Midbrain (tissue), 1 donor: ENCODE measurements around the gene CACNA2D3.
"Not testable (repeated sequence)": the region's sequence is repeated elsewhere in the genome, so short reads cannot be mapped to it uniquely, and the experiment has no call there.

Experiments
- DNase-seq: peaks from one replicate; lab custom pipeline; 2025; lab: John Stamatoyannopoulos, UW

The CACNA2D3 gene

GRCh38 chr3:54631516-54632325 lies 509.4 kb downstream of the CACNA2D3 start:
- no peak for DNase-seq

DNA sequence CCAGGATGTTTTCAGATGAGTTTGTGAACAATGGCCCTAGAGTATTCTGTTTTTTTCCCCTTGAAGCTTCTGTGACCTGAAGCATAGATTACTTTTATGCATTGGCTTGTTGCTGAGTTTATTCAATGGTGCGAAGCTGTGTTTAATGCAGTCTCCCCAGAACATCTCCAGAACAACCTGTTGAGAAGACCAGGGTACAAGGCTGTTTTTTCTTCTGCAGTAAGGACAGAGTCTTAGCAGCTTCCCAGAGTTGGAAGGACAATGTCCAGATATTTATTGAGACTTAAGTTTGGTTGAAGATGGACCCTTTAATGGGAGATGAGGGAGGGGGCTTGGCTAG lies 509.9 kb downstream of the CACNA2D3 start:
- no peak for DNase-seq

DNA sequence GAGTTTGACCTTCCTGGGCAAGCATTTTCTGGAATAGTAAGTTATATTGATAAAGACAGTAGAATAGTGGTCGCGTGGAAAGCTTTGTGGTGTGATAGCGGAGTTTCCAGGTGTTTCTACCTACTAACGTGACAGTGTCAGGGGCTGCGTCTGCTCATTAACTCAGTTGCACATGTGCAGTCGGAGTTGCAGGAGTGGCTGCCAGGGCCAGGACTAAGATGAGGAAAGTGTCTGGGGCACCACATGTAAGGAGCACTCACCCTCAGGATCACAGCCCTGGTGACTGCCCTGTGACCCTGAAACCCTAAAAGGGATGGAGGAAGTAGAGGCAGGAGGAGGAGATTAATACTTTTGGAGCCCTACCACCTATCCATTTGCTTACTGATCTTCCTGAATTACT lies 510.5 kb downstream of the CACNA2D3 start:
- no peak for DNase-seq

DNA sequence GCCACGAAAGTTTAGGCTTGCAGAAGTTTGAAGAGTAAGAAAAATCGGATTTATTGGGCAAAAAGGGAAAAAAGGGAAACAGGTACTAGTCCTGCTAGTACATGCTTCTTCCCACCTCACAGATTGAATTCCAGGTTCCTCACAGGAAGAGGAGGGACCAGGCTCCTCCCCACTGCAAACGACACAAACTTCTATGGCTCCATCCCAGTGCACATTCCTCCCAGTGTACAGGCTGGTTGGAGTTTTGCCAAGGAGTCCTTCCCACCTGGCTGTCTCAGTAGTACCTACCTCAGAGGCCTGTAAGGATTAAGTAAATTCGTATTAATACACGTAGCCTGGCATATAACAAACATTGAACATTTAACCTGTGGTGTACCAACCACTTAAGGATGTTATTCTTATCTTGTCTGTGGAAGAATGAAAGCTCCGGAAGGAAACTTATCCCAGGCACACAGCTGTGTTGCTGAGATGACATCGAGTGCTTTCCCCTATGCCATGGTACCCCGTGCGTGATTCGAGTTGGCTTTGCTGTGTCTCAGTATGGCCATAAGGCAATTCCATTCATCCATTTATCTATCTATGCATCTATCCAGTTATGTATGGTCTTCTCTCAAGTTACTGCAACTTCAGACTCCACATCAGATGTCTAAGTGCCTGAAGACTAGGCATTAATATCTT lies 511.2 kb downstream of the CACNA2D3 start:
- DNase-seq: no peak

DNA sequence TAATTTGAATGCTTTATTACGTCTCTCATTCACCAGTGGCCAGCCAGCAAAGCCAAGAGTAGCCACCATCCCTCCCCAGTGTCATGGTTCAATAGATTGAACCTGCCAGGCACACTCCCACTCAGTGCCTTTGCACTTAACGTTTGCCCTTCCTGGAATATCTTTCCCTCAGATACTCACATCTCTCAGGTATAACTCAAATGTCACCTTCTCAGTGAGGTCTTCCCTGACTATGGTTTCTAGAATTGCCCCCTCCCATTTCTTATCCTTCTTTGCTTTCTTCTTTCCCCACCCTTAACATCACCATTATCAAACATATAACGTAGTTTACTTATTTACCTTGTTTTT lies 511.7 kb downstream of the CACNA2D3 start:
- DNase-seq: no peak

DNA sequence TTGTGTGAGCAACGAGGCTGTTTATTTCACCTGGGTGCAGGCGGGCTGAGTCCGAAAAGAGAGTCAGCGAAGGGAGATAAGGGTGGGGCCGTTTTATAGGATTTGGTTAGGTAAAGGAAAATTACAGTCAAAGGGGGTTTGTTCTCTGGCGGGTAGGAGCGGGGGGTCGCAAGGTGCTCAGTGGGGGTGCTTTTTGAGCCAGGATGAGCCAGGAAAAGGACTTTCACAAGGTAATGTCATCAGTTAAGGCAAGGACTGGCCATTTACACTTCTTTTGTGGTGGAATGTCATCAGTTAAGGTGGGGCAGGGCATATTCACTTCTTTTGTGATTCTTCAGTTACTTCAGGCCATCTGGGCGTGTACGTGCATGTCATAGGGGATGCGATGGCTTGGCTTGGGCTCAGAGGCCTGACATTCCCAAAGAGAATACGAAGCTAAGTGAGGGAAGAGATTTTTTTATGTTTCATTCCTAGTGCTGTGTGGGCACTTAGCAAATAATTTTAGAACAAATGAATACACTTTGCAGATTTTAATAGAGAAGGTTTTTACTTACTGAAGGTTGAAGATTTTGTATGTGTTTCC lies 517.5 kb downstream of the CACNA2D3 start:
- not testable (repeated sequence) for DNase-seq

DNA sequence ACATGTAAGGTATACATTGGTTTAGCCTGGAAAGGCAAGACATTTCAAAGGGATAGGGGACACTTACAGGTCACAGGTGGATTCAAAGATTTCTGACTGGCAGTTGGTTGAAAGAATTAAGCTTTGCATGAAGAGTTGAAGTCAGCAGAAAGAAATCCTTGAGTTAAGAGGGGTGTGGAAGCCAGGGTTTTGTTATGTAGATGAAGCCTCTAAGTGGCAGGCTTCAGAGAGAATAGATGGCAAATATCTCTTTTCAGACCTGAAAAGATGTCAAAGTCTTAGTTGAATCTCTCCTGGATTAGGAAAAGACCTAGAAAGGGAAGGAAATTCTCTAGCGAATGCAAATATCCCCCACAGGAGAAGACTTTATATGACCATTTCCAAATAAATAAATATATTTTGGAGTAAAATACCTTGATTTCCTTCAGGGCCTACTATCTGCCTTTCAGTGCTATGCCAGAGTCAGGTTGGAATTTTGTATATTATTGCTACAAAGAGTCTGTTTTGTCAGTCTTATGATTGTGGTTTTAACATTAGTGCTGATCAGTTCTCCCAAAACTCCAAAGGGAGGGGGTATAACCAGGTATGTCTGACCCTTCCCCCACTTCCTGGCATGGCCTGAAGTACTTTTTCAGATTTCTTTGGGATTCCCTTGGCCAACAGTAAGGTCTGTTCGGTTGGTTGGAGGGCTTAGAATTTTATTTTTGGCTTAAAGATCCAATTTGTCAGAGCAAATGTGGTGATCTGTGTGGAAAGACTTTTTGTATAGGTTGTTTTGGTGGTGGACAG lies 519.1 kb downstream of the CACNA2D3 start:
- DNase-seq: no peak

DNA sequence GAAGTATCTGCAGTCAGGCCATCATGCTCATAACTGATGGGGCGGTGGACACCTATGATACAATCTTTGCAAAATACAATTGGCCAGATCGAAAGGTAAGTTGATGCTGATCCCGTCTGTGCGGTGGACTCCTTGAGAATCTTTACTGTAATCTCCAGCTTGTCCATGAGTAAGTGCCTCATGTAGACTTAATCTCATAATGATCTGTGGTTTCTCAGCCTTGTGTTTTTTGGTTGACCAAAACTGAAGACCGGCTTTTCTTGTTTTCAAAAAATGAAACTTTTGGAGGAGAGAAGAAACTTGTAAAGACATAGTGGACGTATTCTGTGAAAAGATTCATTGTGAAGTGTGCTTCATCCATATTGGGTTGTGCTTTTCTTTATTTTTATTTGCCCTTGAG lies 519.8 kb downstream of the CACNA2D3 start:
- no peak for DNase-seq

GRCh38 chr3:54647721-54648120 lies 525.4 kb downstream of the CACNA2D3 start:
- DNase-seq: no peak

GRCh38 chr3:54649551-54649950 lies 527.2 kb downstream of the CACNA2D3 start:
- no peak for DNase-seq

DNA sequence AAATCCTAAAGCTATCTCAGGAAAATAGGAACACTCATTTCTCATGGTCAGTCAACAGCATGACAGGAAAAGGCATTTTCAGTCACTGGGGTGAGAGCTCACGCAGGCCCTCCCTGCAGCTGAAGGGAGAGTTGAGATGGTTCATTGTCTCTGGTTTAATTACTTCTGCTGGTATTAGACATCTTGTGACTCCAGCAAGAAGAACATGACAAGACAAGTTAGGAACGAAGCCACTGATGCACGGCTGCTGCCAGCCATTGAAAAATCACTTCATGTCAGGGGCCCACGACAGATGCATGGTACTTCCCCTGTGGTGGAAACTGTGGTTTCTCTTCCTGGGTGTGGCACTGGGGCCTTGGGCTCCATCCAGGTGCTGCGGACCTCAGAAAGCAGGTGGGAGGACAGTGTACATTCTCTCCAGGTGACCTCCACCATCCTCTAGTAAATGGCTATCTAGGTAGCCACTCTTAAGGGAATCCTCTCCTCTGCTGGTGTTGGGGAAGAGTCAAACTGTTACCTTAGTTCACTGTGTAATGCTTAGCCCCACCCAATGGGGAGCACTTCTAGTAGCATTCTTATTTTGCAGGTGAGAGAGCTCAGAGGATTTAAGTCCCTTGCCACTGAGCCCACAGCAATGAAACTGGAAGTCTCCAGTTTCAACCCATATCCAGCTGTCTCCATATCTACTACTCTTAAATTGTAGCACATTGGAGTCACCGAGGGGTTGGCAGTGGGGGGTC lies 531.3 kb downstream of the CACNA2D3 start:
- DNase-seq: no peak

GRCh38 chr3:54654776-54655175 lies 532.4 kb downstream of the CACNA2D3 start:
- no peak for DNase-seq

DNA sequence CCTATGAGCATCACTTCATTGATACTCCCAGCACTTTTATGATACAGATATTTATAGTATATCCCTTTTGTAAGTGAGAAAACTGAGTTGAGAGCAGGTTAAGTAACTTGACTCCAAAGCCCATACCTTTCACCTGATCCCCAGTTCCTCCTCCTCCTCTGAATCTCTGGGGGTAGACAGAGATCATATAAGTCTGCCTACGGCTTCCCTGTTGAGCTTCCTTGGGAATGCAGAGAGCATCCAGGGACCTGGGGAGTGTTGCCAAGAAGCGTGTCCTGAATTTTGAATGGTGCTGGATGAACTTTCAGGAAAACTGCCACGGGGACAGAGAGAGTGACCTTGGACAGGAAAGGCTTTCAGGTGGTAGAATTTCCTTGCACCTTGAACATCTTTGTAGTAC lies 537.0 kb downstream of the CACNA2D3 start:
- DNase-seq: no peak

DNA sequence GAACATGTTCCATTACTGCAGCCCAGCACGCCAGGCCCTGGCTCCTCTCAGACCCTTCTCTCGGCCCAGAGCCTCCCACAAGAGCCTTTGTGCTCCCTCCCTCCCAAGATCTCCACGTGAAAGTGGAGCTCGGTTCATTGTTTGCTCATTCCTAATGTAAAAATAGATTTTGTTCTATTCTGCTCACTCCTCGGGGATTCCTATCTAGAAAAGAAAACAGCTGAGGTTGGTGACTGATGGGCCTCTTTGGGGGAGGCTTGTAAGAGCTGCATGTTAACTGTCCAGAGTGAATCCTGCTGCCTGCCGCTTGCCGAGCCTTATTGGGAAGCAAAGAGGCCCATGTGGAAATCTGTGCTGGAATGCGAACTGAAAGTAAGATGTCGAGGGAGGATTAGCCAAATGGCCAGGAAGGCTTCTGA lies 538.4 kb downstream of the CACNA2D3 start:
- no peak for DNase-seq

DNA sequence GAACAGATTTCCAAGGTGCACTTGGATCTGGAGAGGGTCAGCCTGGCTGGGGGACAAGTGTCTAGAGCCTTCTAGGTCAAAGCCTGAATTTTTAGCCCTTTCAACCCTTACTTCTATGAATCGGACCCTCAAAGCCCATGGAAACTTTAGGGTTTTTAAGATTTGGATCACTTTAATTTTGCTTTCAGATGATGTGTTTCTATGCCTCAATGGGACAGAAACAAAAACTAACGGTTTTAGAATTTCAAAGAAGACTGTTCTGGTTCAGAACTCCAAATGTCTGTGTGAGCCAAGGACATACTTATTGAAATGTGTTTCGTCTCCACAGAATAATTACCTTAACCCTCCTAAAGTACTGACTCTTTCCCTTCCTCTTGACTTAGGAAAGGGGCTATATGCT lies 538.8 kb downstream of the CACNA2D3 start:
- no peak for DNase-seq

- DNase-seq: no peak
Observed at GRCh38 chr3:54663501-54664011, 541.2 kb downstream of the CACNA2D3 start.

DNA sequence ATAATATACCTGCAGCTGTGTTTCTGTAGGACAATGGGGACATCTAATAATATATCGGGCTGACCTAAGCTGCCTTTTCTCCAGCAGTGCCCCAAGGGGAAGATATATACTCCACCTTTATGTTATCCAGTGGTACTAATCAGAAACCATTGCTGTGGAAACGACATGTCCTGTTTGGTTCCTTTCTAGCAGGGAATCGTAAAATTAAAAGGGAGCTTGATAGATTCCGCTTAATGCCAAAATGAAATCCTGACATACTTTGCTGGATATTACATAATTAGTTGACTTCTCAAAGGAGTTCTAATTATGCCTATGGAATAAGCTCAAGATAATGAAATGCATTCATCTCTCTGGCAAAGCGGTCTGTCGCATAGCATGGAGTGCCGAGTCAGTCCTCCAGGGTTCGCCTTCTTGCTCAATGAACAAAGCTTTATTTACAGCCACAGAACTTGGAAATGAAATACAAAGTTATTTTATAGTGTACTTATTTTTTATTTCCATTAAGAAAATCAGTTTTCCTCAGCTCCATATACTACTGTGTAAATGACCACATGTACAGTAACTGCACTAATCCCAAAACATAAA lies 542.8 kb downstream of the CACNA2D3 start:
- DNase-seq: no peak

- DNase-seq: no peak
Observed at GRCh38 chr3:54668236-54668635, 545.9 kb downstream of the CACNA2D3 start.

GRCh38 chr3:54670201-54671000 lies 548.0 kb downstream of the CACNA2D3 start:
- no peak for DNase-seq

GRCh38 chr3:54671511-54671910 lies 549.2 kb downstream of the CACNA2D3 start:
- no peak for DNase-seq
